ENCODE results near the gene PPP1R13B. TPM values are rescaled to one million over a fixed set of nuclear protein-coding genes. Genes with fewer than 3 reads are reported as not detected.

The PPP1R13B gene
- total RNA-seq, 1 experiment from 2014 or later = 16.2 TPM

DNA sequence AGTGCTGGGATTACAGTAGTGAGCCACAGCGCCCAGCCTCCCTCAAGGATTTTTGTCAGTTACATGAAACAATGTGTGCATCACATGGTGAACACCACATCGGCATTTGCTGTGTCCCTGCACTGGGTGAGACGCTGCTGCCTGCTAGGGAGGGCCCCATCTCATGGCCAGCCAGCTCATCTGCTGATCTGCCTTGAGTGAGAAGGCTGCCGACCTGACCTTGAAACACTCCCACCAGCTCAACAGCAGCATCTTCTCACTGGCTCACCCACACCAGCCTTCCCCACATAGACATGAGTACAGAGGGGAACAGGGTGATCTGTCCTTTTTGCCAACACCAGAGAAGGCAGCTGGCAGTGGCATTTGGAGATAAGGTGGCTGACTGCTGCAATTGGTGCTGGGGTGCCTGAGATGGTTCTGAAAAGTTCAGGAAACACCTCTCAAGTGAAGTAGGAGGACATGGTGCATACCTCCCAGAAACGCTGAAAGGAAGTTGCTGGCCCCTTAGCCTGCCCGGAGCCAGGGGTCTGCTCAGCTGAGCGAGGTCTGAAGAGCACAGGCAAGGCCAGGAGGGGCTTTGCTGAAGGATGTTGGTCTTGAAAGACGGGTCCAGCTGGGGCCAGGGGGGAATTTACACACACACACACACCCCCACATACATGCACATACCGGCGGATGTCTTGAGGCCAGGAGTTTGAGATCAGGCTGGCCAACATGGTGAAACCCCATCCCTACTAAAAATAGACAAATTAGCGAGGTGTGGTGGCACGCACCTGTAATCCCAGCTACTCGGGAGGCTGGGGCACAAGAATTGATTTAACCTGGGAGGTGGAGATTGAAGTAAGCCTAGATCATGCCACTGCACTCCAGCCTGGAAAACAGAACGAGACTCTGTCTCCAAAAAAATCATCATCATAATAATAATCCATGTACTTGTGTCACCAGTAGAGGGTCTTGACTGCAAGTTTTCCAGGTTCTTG, 14.3 kb upstream of the PPP1R13B start:
- ChIA-PET POLR2A (no interaction called here), CTCF (interaction anchor here (1.4 to 1.5 kb wide), 2 partner anchors 39 to 53 kb away, joined by 3 to 4 read pairs; no protein-coding TSS in a partner anchor)
- H3K4me3 Mint-ChIP-seq (ENCODE audit: unreplicated experiment) = no peak overlapping the region
- TF ChIP-seq, protein P1, sequence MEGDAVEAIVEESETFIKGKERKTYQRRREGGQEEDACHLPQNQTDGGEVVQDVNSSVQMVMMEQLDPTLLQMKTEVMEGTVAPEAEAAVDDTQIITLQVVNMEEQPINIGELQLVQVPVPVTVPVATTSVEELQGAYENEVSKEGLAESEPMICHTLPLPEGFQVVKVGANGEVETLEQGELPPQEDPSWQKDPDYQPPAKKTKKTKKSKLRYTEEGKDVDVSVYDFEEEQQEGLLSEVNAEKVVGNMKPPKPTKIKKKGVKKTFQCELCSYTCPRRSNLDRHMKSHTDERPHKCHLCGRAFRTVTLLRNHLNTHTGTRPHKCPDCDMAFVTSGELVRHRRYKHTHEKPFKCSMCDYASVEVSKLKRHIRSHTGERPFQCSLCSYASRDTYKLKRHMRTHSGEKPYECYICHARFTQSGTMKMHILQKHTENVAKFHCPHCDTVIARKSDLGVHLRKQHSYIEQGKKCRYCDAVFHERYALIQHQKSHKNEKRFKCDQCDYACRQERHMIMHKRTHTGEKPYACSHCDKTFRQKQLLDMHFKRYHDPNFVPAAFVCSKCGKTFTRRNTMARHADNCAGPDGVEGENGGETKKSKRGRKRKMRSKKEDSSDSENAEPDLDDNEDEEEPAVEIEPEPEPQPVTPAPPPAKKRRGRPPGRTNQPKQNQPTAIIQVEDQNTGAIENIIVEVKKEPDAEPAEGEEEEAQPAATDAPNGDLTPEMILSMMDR (IDR thresholded peaks at IDR 0.05; ENCODE audit: unreplicated experiment) = no peak
- no peaks in the 10 kb centered on the region for H3K27me3 Mint-ChIP-seq (ENCODE audit: insufficient read depth, unreplicated experiment)
- no peak overlapping the region for H3K27ac Mint-ChIP-seq (ENCODE audit: low read depth, unreplicated experiment)
- H3K4me1 Mint-ChIP-seq (ENCODE audit: insufficient read depth, unreplicated experiment) = no peaks in the 10 kb centered on the region
- no peaks in the 10 kb centered on the region for H3K36me3 Mint-ChIP-seq (ENCODE audit: insufficient read depth, unreplicated experiment)
- no TSS peak for BruUV-seq (replicated peaks)
- intact Hi-C loops (cut with micrococcal nuclease) = no loop called here
- DNase-seq (ENCODE audit: unreplicated experiment) = no peak
- no peaks in the 10 kb centered on the region for H3K9me3 Mint-ChIP-seq (ENCODE audit: unreplicated experiment)

DNA sequence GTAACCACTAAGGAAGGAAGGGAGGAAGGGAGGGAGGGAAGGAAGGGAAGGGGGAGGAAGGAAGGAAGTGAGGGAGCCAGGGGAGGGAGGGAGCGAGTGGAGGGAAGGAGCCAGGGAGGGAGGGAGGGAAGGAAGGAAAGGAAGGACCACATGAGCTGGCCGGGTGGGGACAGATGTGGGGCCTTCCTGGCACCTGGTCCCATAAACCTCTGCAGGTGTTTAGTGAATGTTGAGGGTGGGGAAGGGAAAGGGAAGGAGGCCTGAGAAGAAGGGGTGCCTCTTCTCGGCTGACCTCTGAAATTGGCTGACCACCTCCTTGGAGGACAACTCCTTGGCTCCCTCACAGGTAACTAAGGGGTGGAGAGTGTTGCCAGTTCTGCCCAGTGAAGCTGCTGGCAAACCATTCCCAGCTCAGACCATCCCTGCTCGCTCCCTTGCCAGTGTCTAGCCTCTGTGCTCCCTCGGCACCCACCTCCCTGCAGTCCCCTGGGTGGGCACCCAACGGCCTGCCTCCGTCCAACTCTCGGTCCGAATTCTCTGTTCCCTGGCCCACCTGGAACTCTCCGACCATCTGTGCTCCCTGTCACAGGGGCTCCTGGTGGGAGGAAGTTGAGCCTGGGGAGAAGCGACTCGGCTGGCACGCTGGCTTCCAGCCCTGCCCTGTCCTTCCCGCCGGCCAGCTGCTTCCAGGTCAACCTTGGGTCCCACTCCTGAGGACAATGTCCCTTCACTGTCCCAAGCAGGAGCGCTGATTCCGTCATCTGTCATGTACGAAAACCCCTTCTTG, 12.2 kb upstream of the PPP1R13B start:
- Mint-ChIP-seq H3K4me3 (ENCODE audit: unreplicated experiment) (no peak overlapping the region), H3K27ac (ENCODE audit: low read depth, unreplicated experiment) (no peak overlapping the region), H3K36me3 (ENCODE audit: insufficient read depth, unreplicated experiment) (no peaks in the 10 kb centered on the region), H3K4me1 (ENCODE audit: insufficient read depth, unreplicated experiment) (peaks cover 8% of the 10 kb centered on the region), H3K27me3 (ENCODE audit: insufficient read depth, unreplicated experiment) (no peaks in the 10 kb centered on the region), H3K9me3 (ENCODE audit: unreplicated experiment) (no peaks in the 10 kb centered on the region)
- POLR2A ChIA-PET = interaction anchor here (0.9 kb wide), 1 partner anchor 46 kb away, joined by 3 read pairs; no protein-coding TSS in a partner anchor
- CTCF ChIA-PET = interaction anchor here (0.7 to 1.4 kb wide), 2 partner anchors 34 to 41 kb away, joined by 3 to 5 read pairs; no protein-coding TSS in a partner anchor
- DNase-seq (ENCODE audit: unreplicated experiment) = no peak
- TF ChIP-seq, protein P1 (IDR thresholded peaks at IDR 0.05; ENCODE audit: unreplicated experiment) = no peak
- no TSS peak for BruUV-seq (replicated peaks)
- intact Hi-C loops (cut with micrococcal nuclease) = no loop called here

DNA sequence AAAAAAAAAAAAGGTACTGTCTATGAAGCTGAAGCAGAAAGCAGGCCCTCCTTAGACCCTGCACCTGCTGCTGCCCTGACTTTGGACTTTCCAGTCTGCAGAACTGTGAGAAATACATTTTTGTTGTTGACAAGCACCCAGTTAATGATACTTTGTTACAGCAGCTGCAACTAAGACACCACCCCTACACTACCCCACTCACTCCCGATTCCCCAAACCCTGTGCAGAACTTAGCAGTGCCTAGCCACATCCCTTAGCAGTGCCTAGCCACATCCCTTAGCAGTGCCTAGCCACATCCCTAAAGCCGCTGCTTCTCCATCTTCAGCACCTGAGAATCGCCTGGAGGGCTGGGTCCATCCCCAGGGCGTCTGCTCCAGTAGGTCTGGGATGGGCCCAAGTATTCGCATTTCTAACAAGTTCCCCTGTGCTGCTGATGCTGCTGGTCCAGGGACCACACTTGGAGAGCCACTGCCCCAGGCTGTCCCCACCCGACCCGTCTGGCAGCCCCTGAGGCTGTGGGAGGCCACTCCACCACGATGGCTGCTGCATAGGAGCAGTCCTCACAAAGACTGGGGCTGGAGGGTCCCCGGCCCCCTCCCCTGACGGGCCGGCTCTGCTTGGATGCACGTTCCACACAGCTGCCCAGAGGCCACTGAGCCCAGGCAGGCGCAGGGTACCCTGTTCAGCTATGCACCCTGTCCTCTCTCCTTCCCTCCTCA, 10.8 kb upstream of the PPP1R13B start:
- intact Hi-C loops (cut with micrococcal nuclease) = no loop called here
- BruUV-seq (replicated peaks) = no TSS peak
- TF ChIP-seq, protein P1 (IDR thresholded peaks at IDR 0.05; ENCODE audit: unreplicated experiment) = no peak
- no peak for DNase-seq (ENCODE audit: unreplicated experiment)
- Mint-ChIP-seq H3K27ac (ENCODE audit: low read depth, unreplicated experiment) (no peak overlapping the region), H3K4me3 (ENCODE audit: unreplicated experiment) (no peak overlapping the region), H3K36me3 (ENCODE audit: insufficient read depth, unreplicated experiment) (no peaks in the 10 kb centered on the region), H3K27me3 (ENCODE audit: insufficient read depth, unreplicated experiment) (no peaks in the 10 kb centered on the region), H3K9me3 (ENCODE audit: unreplicated experiment) (no peaks in the 10 kb centered on the region), H3K4me1 (ENCODE audit: insufficient read depth, unreplicated experiment) (peaks cover 18% of the 10 kb centered on the region)
- CTCF ChIA-PET = no interaction called here
- POLR2A ChIA-PET = no interaction called here

All from MCF 10A (cell line).